ENCODE measurements around the gene SCUBE3. TPM values are rescaled to one million over a fixed set of nuclear protein-coding genes. Genes with fewer than 3 reads are reported as not detected.

Gene SCUBE3
- polyA plus RNA-seq, 1 donor from 2014 or later: 7.3 TPM

GRCh38 chr6:35299674-35300073 lies 85.9 kb downstream of the SCUBE3 start:
- Histone ChIP-seq H3K27ac (ENCODE audit: low read length) (no peak overlapping the region), H3F3A (ENCODE audit: insufficient read depth, low read length, poor library complexity, severe bottlenecking) (no peaks in the 10 kb centered on the region), H4K20me1 (ENCODE audit: insufficient read depth) (no peaks in the 10 kb centered on the region), H3K9me3 (ENCODE audit: low read length) (no peaks in the 10 kb centered on the region), H3K79me2 (replicated peaks; ENCODE audit: insufficient read depth, low read length) (no peaks in the 10 kb centered on the region), H3K9ac (ENCODE audit: low read length) (no peak overlapping the region), H3K27me3 (ENCODE audit: insufficient read depth, low read depth, low read length) (no peaks in the 10 kb centered on the region), H3K9me2 (ENCODE audit: insufficient read depth, low read length) (no peaks in the 10 kb centered on the region), H2AFZ (ENCODE audit: low read depth, low read length) (no peak overlapping the region), H3K4me2 (ENCODE audit: low read length) (no peak overlapping the region), H3K4me3 (ENCODE audit: low read length) (no peak overlapping the region), H3K36me3 (ENCODE audit: insufficient read depth, low read length) (no peaks in the 10 kb centered on the region)
- TF ChIP-seq TAF1 (IDR thresholded peaks at IDR 0.05; ENCODE audit: low read depth) (no peak), MXI1 (conservative IDR thresholded peaks at IDR 0.05; ENCODE audit: poor library complexity, severe bottlenecking) (no peak), SMC3 (conservative IDR thresholded peaks at IDR 0.05; ENCODE audit: poor library complexity) (no peak), CTCF (IDR thresholded peaks at IDR 0.05; ENCODE audit: poor library complexity, severe bottlenecking) (no peak), EP300 (conservative IDR thresholded peaks at IDR 0.05; ENCODE audit: poor library complexity, severe bottlenecking) (no peak), POLR2AphosphoS5 (IDR thresholded peaks at IDR 0.05) (no peak), EZH2 (IDR thresholded peaks at IDR 0.05; ENCODE audit: borderline replicate concordance, insufficient read depth, low read length, poor library complexity, severe bottlenecking) (no peak), RAD21 (conservative IDR thresholded peaks at IDR 0.05) (no peak)
- TF ChIP-seq, protein P1, sequence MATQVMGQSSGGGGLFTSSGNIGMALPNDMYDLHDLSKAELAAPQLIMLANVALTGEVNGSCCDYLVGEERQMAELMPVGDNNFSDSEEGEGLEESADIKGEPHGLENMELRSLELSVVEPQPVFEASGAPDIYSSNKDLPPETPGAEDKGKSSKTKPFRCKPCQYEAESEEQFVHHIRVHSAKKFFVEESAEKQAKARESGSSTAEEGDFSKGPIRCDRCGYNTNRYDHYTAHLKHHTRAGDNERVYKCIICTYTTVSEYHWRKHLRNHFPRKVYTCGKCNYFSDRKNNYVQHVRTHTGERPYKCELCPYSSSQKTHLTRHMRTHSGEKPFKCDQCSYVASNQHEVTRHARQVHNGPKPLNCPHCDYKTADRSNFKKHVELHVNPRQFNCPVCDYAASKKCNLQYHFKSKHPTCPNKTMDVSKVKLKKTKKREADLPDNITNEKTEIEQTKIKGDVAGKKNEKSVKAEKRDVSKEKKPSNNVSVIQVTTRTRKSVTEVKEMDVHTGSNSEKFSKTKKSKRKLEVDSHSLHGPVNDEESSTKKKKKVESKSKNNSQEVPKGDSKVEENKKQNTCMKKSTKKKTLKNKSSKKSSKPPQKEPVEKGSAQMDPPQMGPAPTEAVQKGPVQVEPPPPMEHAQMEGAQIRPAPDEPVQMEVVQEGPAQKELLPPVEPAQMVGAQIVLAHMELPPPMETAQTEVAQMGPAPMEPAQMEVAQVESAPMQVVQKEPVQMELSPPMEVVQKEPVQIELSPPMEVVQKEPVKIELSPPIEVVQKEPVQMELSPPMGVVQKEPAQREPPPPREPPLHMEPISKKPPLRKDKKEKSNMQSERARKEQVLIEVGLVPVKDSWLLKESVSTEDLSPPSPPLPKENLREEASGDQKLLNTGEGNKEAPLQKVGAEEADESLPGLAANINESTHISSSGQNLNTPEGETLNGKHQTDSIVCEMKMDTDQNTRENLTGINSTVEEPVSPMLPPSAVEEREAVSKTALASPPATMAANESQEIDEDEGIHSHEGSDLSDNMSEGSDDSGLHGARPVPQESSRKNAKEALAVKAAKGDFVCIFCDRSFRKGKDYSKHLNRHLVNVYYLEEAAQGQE (IDR thresholded peaks at IDR 0.05; ENCODE audit: borderline replicate concordance): no peak

- TF ChIP-seq EZH2 (IDR thresholded peaks at IDR 0.05; ENCODE audit: borderline replicate concordance, insufficient read depth, low read length, poor library complexity, severe bottlenecking): no peak
- no peak for TF ChIP-seq EP300 (conservative IDR thresholded peaks at IDR 0.05; ENCODE audit: poor library complexity, severe bottlenecking)
- TF ChIP-seq, protein P1 (IDR thresholded peaks at IDR 0.05; ENCODE audit: borderline replicate concordance): no peak
- no peak for TF ChIP-seq MXI1 (conservative IDR thresholded peaks at IDR 0.05; ENCODE audit: poor library complexity, severe bottlenecking)
- no peak for TF ChIP-seq SMC3 (conservative IDR thresholded peaks at IDR 0.05; ENCODE audit: poor library complexity)
- TF ChIP-seq TAF1 (IDR thresholded peaks at IDR 0.05; ENCODE audit: low read depth): no peak
- no peak for TF ChIP-seq CTCF (IDR thresholded peaks at IDR 0.05; ENCODE audit: poor library complexity, severe bottlenecking)
- no peak for TF ChIP-seq POLR2AphosphoS5 (IDR thresholded peaks at IDR 0.05)
- TF ChIP-seq RAD21 (conservative IDR thresholded peaks at IDR 0.05): no peak
- H3K9me3 ChIP-seq (ENCODE audit: low read length): no peaks in the 10 kb centered on the region
Observed at GRCh38 chr6:35300848-35301247, 87.1 kb downstream of the SCUBE3 start.

More at GRCh38 chr6:35300848-35301247, 87.1 kb downstream of the SCUBE3 start:
- H3K9me2 ChIP-seq (ENCODE audit: insufficient read depth, low read length): no peaks in the 10 kb centered on the region
- H2AFZ ChIP-seq (ENCODE audit: low read depth, low read length): no peak overlapping the region
- H4K20me1 ChIP-seq (ENCODE audit: insufficient read depth): no peaks in the 10 kb centered on the region
- no peak overlapping the region for H3K9ac ChIP-seq (ENCODE audit: low read length)
- H3K27ac ChIP-seq (ENCODE audit: low read length): no peak overlapping the region
- H3K4me2 ChIP-seq (ENCODE audit: low read length): no peak overlapping the region
- H3K4me3 ChIP-seq (ENCODE audit: low read length): no peak overlapping the region
- no peaks in the 10 kb centered on the region for H3K27me3 ChIP-seq (ENCODE audit: insufficient read depth, low read depth, low read length)
- no peaks in the 10 kb centered on the region for H3K36me3 ChIP-seq (ENCODE audit: insufficient read depth, low read length)
- H3F3A ChIP-seq (ENCODE audit: insufficient read depth, low read length, poor library complexity, severe bottlenecking): no peaks in the 10 kb centered on the region
- H3K79me2 ChIP-seq (replicated peaks; ENCODE audit: insufficient read depth, low read length): no peaks in the 10 kb centered on the region
